ENCODE measurements around the gene SPTLC2. TPM values are rescaled to one million over a fixed set of nuclear protein-coding genes. Genes with fewer than 3 reads are reported as not detected.

Gene SPTLC2
- total RNA-seq, 1 experiment from 2014 or later: 32.6 TPM

- Histone ChIP-seq H3K18ac (ENCODE audit: insufficient read length, low read depth, low read length) (no peak overlapping the region), H3K23ac (ENCODE audit: insufficient read length, low read depth, low read length) (no peak overlapping the region), H2AFZ (ENCODE audit: low read length) (no peak overlapping the region), H2BK12ac (ENCODE audit: insufficient read length, low read depth, low read length) (no peak overlapping the region), H2AK5ac (ENCODE audit: insufficient read length, low read length) (no peak overlapping the region), H3K4me2 (ENCODE audit: insufficient read depth, insufficient read length, low read length) (no peak overlapping the region), H3K27me3 (ENCODE audit: insufficient read depth, low read length) (no peaks in the 10 kb centered on the region; the same call in 1 of the 2 replicates), H2BK20ac (ENCODE audit: low read depth, low read length, poor library complexity, severe bottlenecking) (no peak overlapping the region), H3K27ac (ENCODE audit: insufficient read length, low read depth, low read length) (no peak overlapping the region), H4K20me1 (ENCODE audit: control insufficient read depth, insufficient read depth, insufficient read length) (no peaks in the 10 kb centered on the region), H3K4ac (ENCODE audit: low read depth, low read length) (no peak overlapping the region), H3K56ac (ENCODE audit: insufficient read length, low read depth, low read length) (no peak overlapping the region), H3K9ac (ENCODE audit: extremely low read depth, insufficient read length, low read length) (no peak overlapping the region), H4K91ac (ENCODE audit: insufficient read length, low read depth, low read length) (no peak overlapping the region), H2BK15ac (ENCODE audit: low read depth, low read length) (no peak overlapping the region), H2BK5ac (ENCODE audit: insufficient read length, low read length) (no peak overlapping the region), H4K5ac (ENCODE audit: insufficient read length, low read depth, low read length) (no peak overlapping the region), H3K79me2 (ENCODE audit: insufficient read depth, low read length) (no peaks in the 10 kb centered on the region), H2BK120ac (ENCODE audit: low read depth, low read length, poor library complexity, severe bottlenecking) (no peak overlapping the region), H3T11ph (ENCODE audit: low read length) (no peak overlapping the region), H3K9me3 (ENCODE audit: control insufficient read depth, low read depth, low read length) (no peaks in the 10 kb centered on the region), H4K8ac (replicated peaks; ENCODE audit: insufficient read length, low read depth, low read length) (no peak overlapping the region), H3K79me1 (ENCODE audit: insufficient read depth, low read depth, low read length, poor library complexity, severe bottlenecking) (no peaks in the 10 kb centered on the region), H3K4me1 (ENCODE audit: insufficient read depth, low read length) (no peaks in the 10 kb centered on the region), H3K23me2 (ENCODE audit: insufficient read length, low read depth, low read length, poor library complexity, severe bottlenecking) (no peaks in the 10 kb centered on the region), H3K14ac (ENCODE audit: insufficient read depth, low read length) (no peak overlapping the region)
- no peak overlapping the region; a peak in 1 of 5 replicates for H3K4me3 Mint-ChIP-seq
- no peaks in the 10 kb centered on the region for H3K9me3 Mint-ChIP-seq
- H3K27me3 Mint-ChIP-seq (ENCODE audit: low read depth): no peaks in the 10 kb centered on the region
- no peak for DNase-seq
- H3K27ac Mint-ChIP-seq: peak overlapping the region in 1 of 3 experiments; percentile 53; a peak in 2 of 7 replicates
- H3K4me1 Mint-ChIP-seq: peaks cover 2 to 4% of the 10 kb centered on the region in 2 experiments
- WGBS (ENCODE audit: extremely low coverage, insufficient read length, low lambda C conversion rate): no CpG with 5 or more reads among the region's 3 CpGs
- H3K36me3 Mint-ChIP-seq (ENCODE audit: insufficient read depth in 1 of 3, low read depth in 3 of 3): peaks cover 0 to 28% (median 20%) of the 10 kb centered on the region in 3 experiments; a peak in 6 of 7 replicates
- TF ChIP-seq CTCF (conservative IDR thresholded peaks at IDR 0.05): no peak
Observed at GRCh38 chr14:77543637-77544334, 72.7 kb downstream of the SPTLC2 start.
